Measurements from ENCODE around the gene PRDM5. TPM values are rescaled to one million over a fixed set of nuclear protein-coding genes. Genes with fewer than 3 reads are reported as not detected.

Gene PRDM5
- total RNA-seq, 1 donor from 2014 or later: 8.0 TPM

Other genes starting within 250 kb of the PRDM5 start
- gene NDNF, start 149.8 kb upstream of the PRDM5 start, total RNA-seq: 8.1 TPM
- not detected for gene TNIP3, start 241.6 kb upstream of the PRDM5 start, total RNA-seq

All from Right ventricle myocardium superior (tissue), 1 donor.